B cell (primary cell): Measurements from ENCODE around the gene LIMS2. TPM values are rescaled to one million over a fixed set of nuclear protein-coding genes. Genes with fewer than 3 reads are reported as not detected.

Experiments
- ATAC-seq: fragments of 200-7000 bp; cut with Tn5 transposase; one replicate; pipeline ENCODE4 v1.10.0; 2021; ENCODE audit warnings: low read depth, mild to moderate bottlenecking, moderate number of reproducible peaks, moderate library complexity
- CTCF ChIA-PET: fragments of 350-600 bp; sonication (Branson Sonifier 250); formaldehyde crosslinking; loops from one replicate; lab custom pipeline; 2021; ENCODE audit warnings: antibody characterized with exemption, inconsistent platforms; lab: Charles Lee
- POLR2A ChIA-PET: fragments of 350-600 bp; sonication (Branson Sonifier 250); formaldehyde crosslinking; loops from one replicate; lab custom pipeline; 2021; ENCODE audit warnings: antibody characterized with exemption; lab: Charles Lee
- DNase-seq: peaks from one replicate; pipeline ENCODE4 v3.0.0; 2013
- H2AFZ ChIP-seq: 2 replicates; pipeline ENCODE4 v1.6.1; 2012; ENCODE audit warnings: mild to moderate bottlenecking, low read depth, low read length; ENCODE audit not compliant: insufficient read depth, poor library complexity, severe bottlenecking
- H3K27ac ChIP-seq, 2 donors: 1 replicate in 1 of 2; 2 replicates in 1 of 2; pipeline ENCODE4 v1.5.1; 2012 to 2013; ENCODE audit warnings: low read length in 2 of 2, mild to moderate bottlenecking in 2 of 2, moderate library complexity in 1 of 2
- H3K27me3 ChIP-seq, 4 experiments: fragments of 200-600 bp in 1 of 4; sonication (generic) in 1 of 4; replicated peaks in 1 of 4; 1 replicate in 2 of 4; 2 replicates in 2 of 4; pipeline versions ENCODE4 v1.6.1 to v1.7.0; 2013 to 2016; ENCODE audit warnings: low read length in 3 of 4, mild to moderate bottlenecking in 2 of 4, mixed read lengths in 1 of 4, moderate library complexity in 1 of 4; ENCODE audit not compliant: insufficient read depth in 4 of 4, control insufficient read depth in 3 of 4; ENCODE audit errors: control extremely low read depth in 1 of 4
- H3K36me3 ChIP-seq, 2 experiments: replicated peaks in 1 of 2; 1 replicate in 1 of 2; 2 replicates in 1 of 2; pipeline versions ENCODE4 v1.6.1 to v1.7.1; 2013; ENCODE audit warnings: low read length in 1 of 2; ENCODE audit not compliant: insufficient read depth in 2 of 2, control insufficient read depth in 1 of 2; ENCODE audit errors: control extremely low read depth in 1 of 2, extremely low read depth in 1 of 2
- H3K4me1 ChIP-seq, 2 donors: fragments of 200-600 bp in 1 of 2; sonication (generic) in 1 of 2; 1 replicate in 1 of 2; 2 replicates in 1 of 2; pipeline versions ENCODE4 v1.5.1 to v1.6.1; 2013 to 2017; ENCODE audit warnings: low read length in 2 of 2; ENCODE audit not compliant: control insufficient read depth in 2 of 2, insufficient read depth in 2 of 2
- H3K4me2 ChIP-seq: replicated peaks from 2 replicates; pipeline ENCODE3; 2012; ENCODE audit warnings: mild to moderate bottlenecking, low read depth, low read length; ENCODE audit not compliant: poor library complexity, severe bottlenecking
- H3K4me3 ChIP-seq, 5 experiments: fragments of 200-600 bp in 1 of 5; sonication (generic) in 1 of 5; 1 replicate in 3 of 5; 2 replicates in 2 of 5; pipeline versions ENCODE4 v1.5.1 to v1.7.0; 2011 to 2016; ENCODE audit warnings: low read length in 4 of 5, mild to moderate bottlenecking in 4 of 5, low read depth in 2 of 5, control low read depth in 1 of 5, moderate library complexity in 1 of 5; ENCODE audit not compliant: insufficient read depth in 1 of 5; ENCODE audit errors: control extremely low read depth in 1 of 5, extremely low read depth in 1 of 5
- H3K79me2 ChIP-seq: fragments of 200-600 bp; sonication (generic); one replicate; pipeline ENCODE4 v1.6.0; 2016; ENCODE audit warnings: low read length; ENCODE audit not compliant: control insufficient read depth, insufficient read depth
- H3K9ac ChIP-seq: fragments of 200-600 bp; sonication (generic); 2 replicates; pipeline ENCODE4 v1.6.1; 2017; ENCODE audit warnings: mild to moderate bottlenecking, low read length, moderate library complexity
- H3K9me3 ChIP-seq, 3 donors: one replicate each; pipeline versions ENCODE4 v1.6.1 to v1.7.1; 2013; ENCODE audit warnings: low read length in 2 of 3; ENCODE audit not compliant: control insufficient read depth in 2 of 3, insufficient read depth in 1 of 3; ENCODE audit errors: control extremely low read depth in 1 of 3
- H4K20me1 ChIP-seq: 2 replicates; pipeline ENCODE4 v1.6.0; 2012; ENCODE audit warnings: mild to moderate bottlenecking, low read length; ENCODE audit not compliant: insufficient read depth, control insufficient read depth, poor library complexity, severe bottlenecking
- H3K27ac Mint-ChIP-seq: one replicate; pipeline ENCODE4 v1.8.0; 2021; ENCODE audit warnings: mixed read lengths
- H3K27me3 Mint-ChIP-seq: one replicate; pipeline ENCODE4 v1.8.0; 2021; ENCODE audit warnings: mixed read lengths
- H3K4me1 Mint-ChIP-seq: one replicate; pipeline ENCODE4 v1.8.0; 2021; ENCODE audit warnings: mixed read lengths
- H3K4me3 Mint-ChIP-seq: one replicate; pipeline ENCODE4 v1.8.0; 2021; ENCODE audit warnings: mixed read lengths
- H3K9me3 Mint-ChIP-seq: one replicate; pipeline ENCODE4 v1.8.0; 2022; ENCODE audit warnings: mixed read lengths; ENCODE audit not compliant: insufficient read depth
- CTCF ChIP-seq: fragments of 200-600 bp; IDR thresholded peaks from one replicate; pipeline ENCODE4 v1.8.0; 2022; ENCODE audit warnings: antibody characterized with exemption, mild to moderate bottlenecking
- EZH2 ChIP-seq: IDR thresholded peaks from 2 replicates; pipeline ENCODE4 v1.6.1; 2012; ENCODE audit warnings: borderline replicate concordance, low read depth, mild to moderate bottlenecking, moderate library complexity, low read length; ENCODE audit not compliant: insufficient read depth, poor library complexity, severe bottlenecking
- WGBS: methylation state at CpG from one replicate; pipeline ENCODE4 v1.1.5; 2013; ENCODE audit warnings: missing lambda C conversion rate; ENCODE audit not compliant: insufficient coverage; 5-methylcytosine and 5-hydroxymethylcytosine counted together
- intact Hi-C: fragments of 100-400 bp; cut with micrococcal nuclease; formaldehyde crosslinking; loops from one replicate; pipeline ENCODE4 v1.10.0; 2022
- polyA plus RNA-seq: library from polyadenylated mRNA; depleted of rRNA; stranded (reverse); fragments of >200 nt; gene quantifications from 2 replicates; pipeline ENCODE4 v1.2.3, GENCODE V29; 2012
- total RNA-seq, 2 donors: library from RNA; stranded (reverse); fragments of 120-200 nt in 1 of 2; gene quantifications; 1 replicate in 1 of 2; 2 replicates in 1 of 2; pipeline versions ENCODE4 v1.2.3 to v1.2.4, GENCODE V29; 2013 to 2022

The LIMS2 gene
- total and polyA plus RNA-seq, 2 donors (not counting 1 experiment from before 2014, with no cell fraction given) = 6.7 to 32.2 TPM

DNA sequence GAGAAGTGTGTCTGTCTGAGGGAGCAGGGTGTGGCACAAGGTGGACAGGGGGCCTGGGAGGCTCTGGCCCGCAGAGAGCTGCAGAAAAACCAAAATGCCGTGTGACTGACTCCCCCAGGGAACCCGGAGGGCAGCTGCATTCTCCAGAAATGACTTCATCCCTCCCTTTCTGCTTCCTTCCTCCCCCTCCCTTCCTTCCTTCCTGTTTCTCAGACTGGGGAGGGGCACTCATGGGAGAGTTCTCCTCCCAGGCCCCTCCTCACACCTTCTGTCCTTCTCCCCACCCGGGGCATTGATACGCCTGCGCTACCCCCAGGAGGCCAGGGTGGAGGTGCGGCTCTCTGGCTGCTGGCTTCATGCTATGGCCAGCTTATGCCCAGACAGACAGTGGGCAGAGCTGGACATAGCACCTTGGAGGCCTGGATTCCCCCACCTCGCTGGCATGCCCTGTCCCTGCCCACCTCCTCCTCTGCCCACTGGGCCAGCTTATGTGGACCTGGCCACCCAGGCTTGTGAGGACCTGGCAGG is 37.5 kb downstream of the LIMS2 start:
- POLR2A ChIA-PET = interaction anchor here (0.5 to 1.4 kb wide), 3 partner anchors 20 to 1017 kb away, joined by 3 to 7 read pairs (median 6); no protein-coding TSS in a partner anchor
- 15% methylated on average over 8 of the region's 8 CpGs for WGBS
- DNase-seq = peak; percentile 49
- H3K9me3 Mint-ChIP-seq = no peaks in the 10 kb centered on the region
- H3K27ac ChIP-seq = peak overlapping the region; percentile 62 to 76
- no peak for ATAC-seq
- no peak overlapping the region for H3K9ac ChIP-seq
- H3K4me2 ChIP-seq = peak overlapping the region; percentile 73
- H2AFZ ChIP-seq = peak overlapping the region; percentile 29
- CTCF ChIA-PET = interaction anchor here (7.3 to 19.3 kb wide), 2 partner anchors 12 to 45 kb away, joined by 53 to 553 read pairs; no protein-coding TSS in a partner anchor
- peaks cover 90% of the 10 kb centered on the region for H3K4me1 Mint-ChIP-seq
- H3K4me1 ChIP-seq = peaks cover 95 to 100% of the 10 kb centered on the region in 2 donors
- H3K27me3 Mint-ChIP-seq = no peaks in the 10 kb centered on the region
- peak overlapping the region; percentile 95 for H3K27ac Mint-ChIP-seq
- no peak overlapping the region for H3K4me3 ChIP-seq
- intact Hi-C loops = loop anchor here (2.0 to 5.0 kb wide), 2 partner anchors 17 to 65 kb away; partner anchors contain the start of gene SFT2D3
- no peaks in the 10 kb centered on the region for H3K79me2 ChIP-seq
- TF ChIP-seq EZH2 (no peak), CTCF (no peak)
- H3K9me3 ChIP-seq = no peaks in the 10 kb centered on the region
- H4K20me1 ChIP-seq = no peaks in the 10 kb centered on the region
- no peaks in the 10 kb centered on the region for H3K27me3 ChIP-seq
- H3K4me3 Mint-ChIP-seq = peak overlapping the region; percentile 68
- no peaks in the 10 kb centered on the region for H3K36me3 ChIP-seq

GRCh38 chr2:127637236-127637630 is 38.1 kb downstream of the LIMS2 start:
- ATAC-seq (no peak), DNase-seq (no peak)
- H2AFZ ChIP-seq = no peak overlapping the region
- WGBS = 89% methylated on average over 12 of the region's 13 CpGs
- Mint-ChIP-seq H3K9me3 (no peaks in the 10 kb centered on the region), H3K4me1 (peaks cover 92% of the 10 kb centered on the region), H3K27me3 (no peaks in the 10 kb centered on the region), H3K27ac (peak overlapping the region; percentile 96), H3K4me3 (peak overlapping the region; percentile 7)
- no peaks in the 10 kb centered on the region for H4K20me1 ChIP-seq
- H3K4me3 ChIP-seq = no peak overlapping the region
- no peaks in the 10 kb centered on the region for H3K36me3 ChIP-seq
- peak overlapping the region; percentile 30 for H3K9ac ChIP-seq
- H3K27me3 ChIP-seq = no peaks in the 10 kb centered on the region
- TF ChIP-seq CTCF = no peak
- TF ChIP-seq EZH2 = no peak
- no peaks in the 10 kb centered on the region for H3K9me3 ChIP-seq
- ChIA-PET CTCF (interaction anchor here (7.3 to 19.3 kb wide), 2 partner anchors 13 to 44 kb away, joined by 53 to 553 read pairs; no protein-coding TSS in a partner anchor), POLR2A (interaction anchor here (1.0 kb wide), 1 partner anchor 21 kb away, joined by 4 read pairs; no protein-coding TSS in a partner anchor)
- intact Hi-C loops = loop anchor here (5.0 kb wide), 1 partner anchor 65 kb away; the partner anchor contains the start of gene SFT2D3
- H3K27ac ChIP-seq = peak overlapping the region; percentile 62 to 76
- H3K4me2 ChIP-seq = peak overlapping the region; percentile 73
- H3K79me2 ChIP-seq = no peaks in the 10 kb centered on the region
- H3K4me1 ChIP-seq = peaks cover 100% of the 10 kb centered on the region in 2 donors
